ENCODE results near the gene APMAP.

DNA sequence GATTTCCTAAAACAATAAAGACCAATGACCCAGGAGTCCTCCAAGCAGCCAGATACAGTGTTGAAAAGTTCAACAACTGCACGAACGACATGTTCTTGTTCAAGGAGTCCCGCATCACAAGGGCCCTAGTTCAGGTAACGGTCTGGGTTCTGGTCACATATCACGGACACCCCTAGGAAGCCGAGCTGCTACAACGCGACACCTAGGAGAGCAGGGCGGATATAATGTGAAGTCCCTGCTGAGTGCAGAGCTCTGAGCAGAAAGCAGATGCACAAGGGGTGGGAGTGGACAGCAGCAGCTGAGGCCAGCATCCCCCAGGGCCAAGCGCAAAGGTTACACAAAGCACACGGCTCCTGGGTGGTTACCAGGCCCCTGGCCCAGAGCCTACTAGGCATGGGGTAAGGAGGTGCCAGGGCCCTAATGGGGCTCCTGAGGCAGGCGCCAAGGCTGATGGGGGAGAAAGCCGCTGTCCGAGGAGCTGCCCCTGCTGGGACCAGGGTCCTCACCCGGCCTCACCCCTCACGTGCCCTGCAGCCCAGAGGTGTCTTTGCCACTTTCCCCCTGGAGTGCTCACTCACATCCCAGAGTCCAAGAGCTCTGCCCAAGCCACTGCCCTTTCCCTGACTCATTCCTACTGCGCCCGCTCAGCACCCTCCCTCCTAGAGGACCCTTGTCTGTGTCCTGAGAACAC, 35.1 kb downstream of the APMAP start:
- TF ChIP-seq POLR2A (IDR thresholded peaks at IDR 0.05; ENCODE audit: low read length) (no peak), GATA1 (IDR thresholded peaks at IDR 0.05; ENCODE audit: low read depth, low read length) (no peak)
